HT1080 (cell line): Measurements from ENCODE around the gene UTP11. TPM values are rescaled to one million over a fixed set of nuclear protein-coding genes. Genes with fewer than 3 reads are reported as not detected.
"Not testable (repeated sequence)": the region's sequence is repeated elsewhere in the genome, so short reads cannot be mapped to it uniquely, and the experiment has no call there.

Experiments used
- DNase-seq: peaks from one replicate; pipeline ENCODE4 v3.0.0-alpha.2; 2015; ENCODE audit warnings: low read depth
- total RNA-seq: library from RNA; depleted of rRNA; stranded (reverse); fragments of >200 nt; shearing (Covaris generic); gene quantifications from 2 replicates; pipeline ENCODE4 v1.2.3, GENCODE V29; 2014

The UTP11 gene
- total RNA-seq, 1 experiment from 2014 or later, result 115 TPM

GRCh38 chr1:38027201-38028104 is 14.9 kb downstream of the UTP11 start:
- DNase-seq, result no peak

GRCh38 chr1:38028105-38028591 is 15.6 kb downstream of the UTP11 start:
- peak; percentile 67 for DNase-seq

- DNase-seq, result peak; percentile 20
Measured at GRCh38 chr1:38028671-38029070, 16.1 kb downstream of the UTP11 start.

GRCh38 chr1:38029081-38029681 is 16.6 kb downstream of the UTP11 start:
- DNase-seq, result peak; percentile 31

- peak; percentile 91 for DNase-seq
Measured at GRCh38 chr1:38029685-38030511, 17.4 kb downstream of the UTP11 start.

GRCh38 chr1:38030596-38031512 is 18.3 kb downstream of the UTP11 start:
- no peak for DNase-seq

GRCh38 chr1:38031513-38031866 is 19.0 kb downstream of the UTP11 start:
- DNase-seq, result no peak

- DNase-seq, result not testable (repeated sequence)
Measured at GRCh38 chr1:38032992-38033391, 20.5 kb downstream of the UTP11 start.

- DNase-seq, result no peak
Measured at GRCh38 chr1:38034871-38035270, 22.3 kb downstream of the UTP11 start.

- no peak for DNase-seq
Measured at GRCh38 chr1:38037221-38037939, 24.8 kb downstream of the UTP11 start.

GRCh38 chr1:38038861-38039260 is 26.3 kb downstream of the UTP11 start:
- DNase-seq, result peak; percentile 82

GRCh38 chr1:38039331-38040088 is 27.0 kb downstream of the UTP11 start:
- no peak for DNase-seq

- no peak for DNase-seq
Measured at GRCh38 chr1:38041936-38042834, 29.7 kb downstream of the UTP11 start.

- no peak for DNase-seq
Measured at GRCh38 chr1:38043036-38043747, 30.7 kb downstream of the UTP11 start.

- DNase-seq, result no peak
Measured at GRCh38 chr1:38044221-38045215, 32.0 kb downstream of the UTP11 start.
